SK-N-SH treated with all-trans-retinoic acid at 6 μM for 48 hours (cell line): ENCODE data around the gene SOS1.

Experiments used
- ATAC-seq: fragments of 200-7000 bp; cut with Tn5 transposase; 3 replicates; pipeline ENCODE4 v1.9.1; 2020; ENCODE audit warnings: mild to moderate bottlenecking, moderate library complexity
- ARNTL ChIP-seq: fragments of 450-650 bp; formaldehyde crosslinking; IDR thresholded peaks from 2 replicates; pipeline ENCODE4 v1.5.0; 2020; ENCODE audit warnings: low read depth, mild to moderate bottlenecking, moderate library complexity, borderline replicate concordance
- CSDC2 ChIP-seq: fragments of 250-450 bp; sonication (Bioruptor Pico); IDR thresholded peaks from 2 replicates; pipeline ENCODE4 v1.5.0; 2020; ENCODE audit warnings: mild to moderate bottlenecking, moderate library complexity
- ISL1 ChIP-seq: fragments of 250-450 bp; sonication (Bioruptor Pico); IDR thresholded peaks from 2 replicates; pipeline ENCODE4 v2.1.2; 2022; ENCODE audit warnings: mild to moderate bottlenecking, moderate library complexity
- OSR1 ChIP-seq: fragments of 250-450 bp; sonication (Bioruptor Pico); IDR thresholded peaks from 2 replicates; pipeline ENCODE4 v1.8.0; 2022; ENCODE audit warnings: moderate library complexity, mild to moderate bottlenecking, inconsistent platforms
- POU6F1 ChIP-seq: fragments of 250-450 bp; sonication (Bioruptor Pico); IDR thresholded peaks from 2 replicates; pipeline ENCODE4 v1.8.0; 2021; ENCODE audit warnings: low read depth, mild to moderate bottlenecking, moderate library complexity, borderline replicate concordance
- RARB ChIP-seq: fragments of 250-450 bp; sonication (Bioruptor Pico); IDR thresholded peaks from 2 replicates; pipeline ENCODE4 v1.8.0; 2021; ENCODE audit warnings: mild to moderate bottlenecking, moderate library complexity
- SNAI2 ChIP-seq: fragments of 250-450 bp; sonication (Bioruptor Pico); IDR thresholded peaks from 2 replicates; pipeline ENCODE4 v1.5.0; 2020; ENCODE audit warnings: mild to moderate bottlenecking, moderate library complexity
- TCF4 ChIP-seq: fragments of 250-450 bp; sonication (Bioruptor Pico); IDR thresholded peaks from 2 replicates; pipeline ENCODE4 v1.8.0; 2021; ENCODE audit warnings: mild to moderate bottlenecking, moderate library complexity, borderline replicate concordance
- TSHZ2 ChIP-seq: fragments of 250-450 bp; sonication (Bioruptor Pico); IDR thresholded peaks from 2 replicates; pipeline ENCODE4 v1.5.0; 2020; ENCODE audit warnings: mild to moderate bottlenecking, moderate library complexity
- ZC3H10 ChIP-seq: fragments of 250-450 bp; sonication (Bioruptor Pico); IDR thresholded peaks from 2 replicates; pipeline ENCODE4 v1.5.1; 2021; ENCODE audit warnings: mild to moderate bottlenecking, moderate library complexity
- ZFP3 ChIP-seq: fragments of 250-450 bp; sonication (Bioruptor Pico); IDR thresholded peaks from 2 replicates; pipeline ENCODE4 v1.5.0; 2020; ENCODE audit warnings: mild to moderate bottlenecking, moderate library complexity
- ZFP30 ChIP-seq: fragments of 450-650 bp; formaldehyde crosslinking; IDR thresholded peaks from 2 replicates; pipeline ENCODE4 v1.5.0; 2022; ENCODE audit warnings: mild to moderate bottlenecking, moderate library complexity
- ZNF565 ChIP-seq: fragments of 450-650 bp; formaldehyde crosslinking; conservative IDR thresholded peaks from 2 replicates; pipeline ENCODE4 v1.5.0; 2020; ENCODE audit warnings: low read depth, mild to moderate bottlenecking, moderate library complexity
- ZNF8 ChIP-seq: fragments of 450-650 bp; formaldehyde crosslinking; IDR thresholded peaks from 2 replicates; pipeline ENCODE4 v1.5.0; 2020; ENCODE audit warnings: mild to moderate bottlenecking, moderate library complexity

The SOS1 gene

GRCh38 chr2:38935568-38936172, 185.2 kb downstream of the SOS1 start:
- peak; percentile 87 for ATAC-seq
- TF ChIP-seq ISL1 (CRISPR knock-in tag), result 0 out of 2 replicates have a peak, but pooled peaks have one; percentile 12
- no peak for TF ChIP-seq RARB (CRISPR knock-in tag)
- TF ChIP-seq TCF4 (CRISPR knock-in tag), result no peak

GRCh38 chr2:38934742-38935141, 186.1 kb downstream of the SOS1 start:
- no peak for ATAC-seq
- TF ChIP-seq TSHZ2 (CRISPR knock-in tag) (no peak), RARB (CRISPR knock-in tag) (no peak)

- peak; percentile 46 for ATAC-seq
- TF ChIP-seq ZC3H10 (CRISPR knock-in tag) (no peak), TCF4 (CRISPR knock-in tag) (peak; percentile 77), SNAI2 (CRISPR knock-in tag) (no peak), ZNF8 (CRISPR knock-in tag) (no peak), ISL1 (CRISPR knock-in tag) (peak; percentile 40; the same call in 1 of the 2 replicates)
These were observed 187.2 kb downstream of the SOS1 start for GRCh38 chr2:38933653-38934052.

GRCh38 chr2:38932586-38932985, 188.3 kb downstream of the SOS1 start:
- TF ChIP-seq ZNF8 (CRISPR knock-in tag), result no peak
- TF ChIP-seq ZC3H10 (CRISPR knock-in tag), result no peak
- TF ChIP-seq ZNF565 (CRISPR knock-in tag), result no peak
- no peak for TF ChIP-seq ZFP3 (CRISPR knock-in tag)
- no peak for TF ChIP-seq POU6F1 (CRISPR knock-in tag)
- no peak for TF ChIP-seq OSR1 (CRISPR knock-in tag)
- TF ChIP-seq ARNTL, result no peak
- TF ChIP-seq TCF4 (CRISPR knock-in tag), result no peak
- no peak for TF ChIP-seq ZFP30
- TF ChIP-seq CSDC2, result no peak
- no peak for ATAC-seq
